Neural cell (in vitro differentiated cells): ENCODE measurements around the gene GDA. TPM values are rescaled to one million over a fixed set of nuclear protein-coding genes. Genes with fewer than 3 reads are reported as not detected.

Source experiments
- H2AFZ ChIP-seq: fragments of 200-600, 300-800 bp; sonication (generic), shearing (Covaris generic); 2 replicates; pipeline ENCODE4 v1.6.0; 2014; ENCODE audit warnings: low read depth, mild to moderate bottlenecking, antibody characterized with exemption, low read length, moderate library complexity
- H3F3A ChIP-seq: fragments of 200-600 bp; shearing (Covaris generic); 2 replicates; pipeline ENCODE4 v1.6.1; 2016; ENCODE audit warnings: mild to moderate bottlenecking, moderate library complexity, mixed read lengths, antibody characterized with exemption, low read length; ENCODE audit not compliant: insufficient read depth, poor library complexity, severe bottlenecking
- H3K27ac ChIP-seq: fragments of 200-600, 300-800 bp; sonication (generic), shearing (Covaris generic); 2 replicates; pipeline ENCODE4 v1.5.1; 2014; ENCODE audit warnings: mild to moderate bottlenecking, low read length, moderate library complexity
- H3K27me3 ChIP-seq: fragments of 300-800, 200-600 bp; sonication (generic), shearing (Covaris generic); 2 replicates; pipeline ENCODE4 v1.6.0; 2014; ENCODE audit warnings: mild to moderate bottlenecking, low read depth, low read length, moderate library complexity; ENCODE audit not compliant: insufficient read depth
- H3K36me3 ChIP-seq: fragments of 300-800, 200-600 bp; sonication (generic), shearing (Covaris generic); 2 replicates; pipeline ENCODE4 v1.5.1; 2014; ENCODE audit warnings: mild to moderate bottlenecking, antibody characterized with exemption, low read length, moderate library complexity; ENCODE audit not compliant: insufficient read depth
- H3K4me2 ChIP-seq: fragments of 300-800, 200-600 bp; sonication (generic), shearing (Covaris generic); 2 replicates; pipeline ENCODE4 v1.6.0; 2014; ENCODE audit warnings: mild to moderate bottlenecking, low read length
- H3K4me3 ChIP-seq: fragments of 300-800, 200-600 bp; sonication (generic), shearing (Covaris generic); 2 replicates; pipeline ENCODE4 v1.5.1; 2014; ENCODE audit warnings: mild to moderate bottlenecking, low read length, moderate library complexity
- H3K79me2 ChIP-seq: fragments of 200-600 bp; shearing (Covaris generic); replicated peaks from 2 replicates; pipeline ENCODE4 v1.6.0; 2014; ENCODE audit warnings: mild to moderate bottlenecking, low read length, moderate library complexity; ENCODE audit not compliant: insufficient read depth
- H3K9ac ChIP-seq: fragments of 300-800, 200-600 bp; sonication (generic), shearing (Covaris generic); 2 replicates; pipeline ENCODE4 v1.6.1; 2016; ENCODE audit warnings: mild to moderate bottlenecking, low read length, mixed read lengths
- H3K9me2 ChIP-seq: fragments of 200-600 bp; shearing (Covaris generic); 2 replicates; pipeline ENCODE4 v1.6.1; 2016; ENCODE audit warnings: mild to moderate bottlenecking, low read length, mixed read lengths; ENCODE audit not compliant: insufficient read depth
- H3K9me3 ChIP-seq: fragments of 200-600, 300-800 bp; sonication (generic), shearing (Covaris generic); 2 replicates; pipeline ENCODE4 v1.6.1; 2016; ENCODE audit warnings: mild to moderate bottlenecking, mixed run types, low read length, moderate library complexity, mixed read lengths
- H4K20me1 ChIP-seq: fragments of 200-600 bp; shearing (Covaris generic); 2 replicates; pipeline ENCODE4 v1.6.1; 2016; ENCODE audit warnings: mild to moderate bottlenecking, mixed run types; ENCODE audit not compliant: insufficient read depth
- CTCF ChIP-seq: fragments of 450-650 bp; IDR thresholded peaks from 2 replicates; pipeline ENCODE4 v1.5.1; 2014; ENCODE audit warnings: antibody characterized with exemption, mild to moderate bottlenecking, moderate library complexity; ENCODE audit not compliant: poor library complexity, severe bottlenecking
- EP300 ChIP-seq: fragments of 450-650 bp; conservative IDR thresholded peaks from 2 replicates; pipeline ENCODE4 v1.6.1; 2014; ENCODE audit warnings: antibody characterized with exemption, mild to moderate bottlenecking, moderate library complexity; ENCODE audit not compliant: poor library complexity, severe bottlenecking
- EZH2 ChIP-seq: fragments of 200-600, 300-800 bp; shearing (Covaris generic), sonication (generic); IDR thresholded peaks from 2 replicates; pipeline ENCODE4 v1.6.1; 2014; ENCODE audit warnings: antibody characterized with exemption, low read length, borderline replicate concordance, mild to moderate bottlenecking; ENCODE audit not compliant: insufficient read depth, poor library complexity, severe bottlenecking
- MXI1 ChIP-seq: fragments of 450-650 bp; conservative IDR thresholded peaks from 2 replicates; pipeline ENCODE4 v1.6.1; 2014; ENCODE audit warnings: antibody characterized with exemption, mild to moderate bottlenecking; ENCODE audit not compliant: poor library complexity, severe bottlenecking
- POLR2AphosphoS5 ChIP-seq: IDR thresholded peaks from 2 replicates; pipeline ENCODE4 v1.6.1; 2012
- RAD21 ChIP-seq: fragments of 450-650 bp; conservative IDR thresholded peaks from 2 replicates; pipeline ENCODE4 v1.6.1; 2014; ENCODE audit warnings: antibody characterized with exemption, mild to moderate bottlenecking, moderate library complexity
- REST ChIP-seq: IDR thresholded peaks from 2 replicates; pipeline ENCODE4 v1.6.1; 2012; ENCODE audit warnings: borderline replicate concordance
- SMC3 ChIP-seq: fragments of 450-650 bp; conservative IDR thresholded peaks from 2 replicates; pipeline ENCODE4 v1.6.1; 2014; ENCODE audit warnings: antibody characterized with exemption, mild to moderate bottlenecking, moderate library complexity; ENCODE audit not compliant: poor library complexity
- TAF1 ChIP-seq: IDR thresholded peaks from 2 replicates; pipeline ENCODE4 v1.6.1; 2012; ENCODE audit warnings: low read depth
- polyA plus RNA-seq: library from polyadenylated mRNA; depleted of rRNA; stranded (reverse); fragments of >200 nt; gene quantifications from 2 replicates; pipeline ENCODE4 v1.2.3, GENCODE V29; 2014

Gene GDA
- polyA plus RNA-seq, 1 donor from 2014 or later, result 0.26 TPM

GRCh38 chr9:72226146-72226812 is 77.0 kb downstream of the GDA start:
- Histone ChIP-seq H2AFZ (no peak overlapping the region), H3K27me3 (no peaks in the 10 kb centered on the region), H4K20me1 (no peaks in the 10 kb centered on the region)

GRCh38 chr9:72228282-72228681 is 79.0 kb downstream of the GDA start:
- H3K36me3 ChIP-seq, result no peaks in the 10 kb centered on the region
- no peaks in the 10 kb centered on the region for H3K27me3 ChIP-seq
- H3K9me3 ChIP-seq, result no peaks in the 10 kb centered on the region
- H3K4me2 ChIP-seq, result no peak overlapping the region
- H3K9ac ChIP-seq, result no peak overlapping the region
- no peaks in the 10 kb centered on the region for H4K20me1 ChIP-seq
- no peak overlapping the region for H3K4me3 ChIP-seq
- H2AFZ ChIP-seq, result no peak overlapping the region
- no peak overlapping the region for H3K27ac ChIP-seq
- TF ChIP-seq SMC3, result no peak
- no peak for TF ChIP-seq RAD21
- TF ChIP-seq MXI1, result no peak
- no peak for TF ChIP-seq EP300
- TF ChIP-seq REST, result no peak
- no peak for TF ChIP-seq CTCF
- no peak for TF ChIP-seq POLR2AphosphoS5
- TF ChIP-seq EZH2, result no peak
- no peak for TF ChIP-seq TAF1
- no peaks in the 10 kb centered on the region for H3K9me2 ChIP-seq
- H3K79me2 ChIP-seq, result no peaks in the 10 kb centered on the region
- no peaks in the 10 kb centered on the region for H3F3A ChIP-seq

More at GRCh38 chr9:72226146-72226812, 77.0 kb downstream of the GDA start:
- H3F3A ChIP-seq, result no peaks in the 10 kb centered on the region
- H3K9me3 ChIP-seq, result no peaks in the 10 kb centered on the region
- no peak overlapping the region for H3K4me2 ChIP-seq
- no peak overlapping the region for H3K27ac ChIP-seq
- no peak for TF ChIP-seq RAD21
- H3K4me3 ChIP-seq, result no peak overlapping the region
- H3K9ac ChIP-seq, result no peak overlapping the region
- no peaks in the 10 kb centered on the region for H3K36me3 ChIP-seq
- no peaks in the 10 kb centered on the region for H3K9me2 ChIP-seq
- H3K79me2 ChIP-seq, result no peaks in the 10 kb centered on the region
